HG02571 (cell line): Measurements from ENCODE around the gene PLA2G12A.

Experiments
- ATAC-seq: cut with Tn5 transposase; IDR thresholded peaks from one replicate; pipeline ENCODE4 v1.9.1; 2021; ENCODE audit warnings: mild to moderate bottlenecking, moderate library complexity; ENCODE audit not compliant: unreplicated experiment

PLA2G12A gene

DNA sequence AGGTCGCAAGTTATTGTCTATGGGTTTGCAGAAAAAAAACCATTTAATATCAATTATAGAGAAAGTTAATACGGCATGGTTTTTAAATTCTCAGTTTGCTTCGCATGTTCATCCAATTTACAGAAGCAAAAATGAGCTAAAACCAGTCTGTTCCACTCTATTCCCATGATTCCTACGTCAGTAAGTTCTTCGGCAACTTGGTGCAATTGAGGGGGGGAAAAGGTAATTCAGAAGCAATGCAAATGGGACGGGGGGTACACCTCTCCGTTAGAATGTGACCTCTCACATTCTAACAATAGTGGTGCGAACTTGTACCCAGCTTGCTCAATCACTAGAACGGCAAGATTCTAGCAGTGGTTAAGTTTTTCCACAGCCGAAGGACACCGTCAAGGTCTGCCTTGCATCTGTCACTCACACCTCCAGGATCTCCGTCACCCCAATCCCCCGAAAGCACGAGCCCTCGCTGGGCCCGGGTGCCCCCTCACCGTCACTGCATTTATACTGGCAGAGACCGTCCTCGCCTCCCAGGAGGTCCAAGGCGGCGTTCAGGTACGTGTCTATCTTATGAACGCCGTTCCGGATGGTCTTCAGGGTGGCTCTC, 653 bp downstream of the PLA2G12A start:
- ATAC-seq: no peak

DNA sequence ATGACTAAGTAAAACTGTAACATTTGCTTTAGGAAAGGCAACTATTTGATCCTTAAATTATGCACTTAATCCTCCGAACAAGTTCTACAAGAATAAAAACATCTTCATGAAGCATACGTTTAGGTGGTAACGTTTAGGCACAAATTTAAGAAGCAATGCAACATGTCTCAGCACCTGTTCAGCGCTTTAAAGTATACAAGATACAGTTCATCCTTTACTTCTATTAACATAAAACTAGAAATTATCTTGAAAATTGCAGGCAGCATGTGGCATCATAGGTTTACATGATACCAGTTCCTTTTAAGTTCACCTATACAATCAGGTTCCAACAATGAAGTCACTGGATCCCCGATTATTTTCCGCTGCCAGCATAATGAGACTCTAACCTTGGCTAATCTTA, 1.5 kb downstream of the PLA2G12A start:
- no peak for ATAC-seq

DNA sequence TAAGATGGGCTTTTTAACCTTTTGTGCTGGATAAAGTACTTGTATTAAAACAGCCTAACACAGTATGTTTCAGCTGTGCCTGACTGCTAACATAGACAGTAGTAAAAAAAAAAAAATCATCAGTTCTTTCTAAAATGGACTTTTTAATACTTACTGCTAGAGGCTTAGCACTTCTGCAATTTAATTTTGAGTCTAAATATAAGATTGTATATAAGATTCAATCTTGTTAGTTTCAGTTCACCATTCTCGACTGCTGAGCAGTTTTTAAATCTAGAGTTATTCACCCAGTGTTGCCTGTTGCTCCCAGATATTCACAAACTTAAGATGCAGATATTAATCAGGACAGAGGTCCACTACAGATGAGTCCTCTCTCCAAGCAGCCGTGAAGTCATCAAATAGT, 6.8 kb downstream of the PLA2G12A start:
- ATAC-seq: no peak

DNA sequence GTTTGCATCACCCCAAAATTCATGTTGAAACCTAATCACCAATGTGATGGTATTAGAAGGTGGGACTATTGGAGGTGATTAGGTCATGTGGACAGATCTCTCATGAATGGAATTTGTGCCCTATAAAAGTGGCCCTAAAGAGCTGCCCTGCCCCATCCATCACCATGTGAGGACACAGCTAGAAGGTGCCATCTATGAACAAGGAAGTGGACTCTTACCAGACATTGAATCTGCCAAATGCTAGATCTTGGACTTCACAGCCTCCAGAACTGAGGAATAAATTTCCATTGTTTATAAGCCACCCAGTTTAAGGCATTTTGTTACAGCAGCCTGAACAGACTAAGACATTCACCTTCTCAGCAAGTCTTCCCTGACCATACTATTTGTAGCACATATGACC, 7.5 kb downstream of the PLA2G12A start:
- ATAC-seq: no peak

DNA sequence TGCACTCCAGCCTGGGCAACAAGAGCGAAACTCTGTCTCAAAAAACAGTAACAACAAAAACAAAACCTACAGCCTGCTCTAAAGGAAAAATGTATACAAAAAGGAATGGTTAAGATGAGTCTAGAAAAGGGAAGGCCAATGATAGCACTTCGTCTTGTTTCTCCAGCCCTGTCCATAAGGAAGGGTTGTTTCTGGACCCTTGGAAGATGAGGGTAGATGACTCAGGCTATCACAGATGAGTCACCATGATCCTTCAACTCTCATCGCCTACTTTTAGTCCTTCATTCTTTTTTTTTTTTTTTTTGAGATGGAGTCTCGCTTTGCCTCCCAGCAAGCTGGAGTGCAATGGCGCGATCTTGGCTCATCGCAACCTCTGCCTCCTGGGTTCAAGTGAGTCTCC, 8.8 kb downstream of the PLA2G12A start:
- ATAC-seq: no peak

DNA sequence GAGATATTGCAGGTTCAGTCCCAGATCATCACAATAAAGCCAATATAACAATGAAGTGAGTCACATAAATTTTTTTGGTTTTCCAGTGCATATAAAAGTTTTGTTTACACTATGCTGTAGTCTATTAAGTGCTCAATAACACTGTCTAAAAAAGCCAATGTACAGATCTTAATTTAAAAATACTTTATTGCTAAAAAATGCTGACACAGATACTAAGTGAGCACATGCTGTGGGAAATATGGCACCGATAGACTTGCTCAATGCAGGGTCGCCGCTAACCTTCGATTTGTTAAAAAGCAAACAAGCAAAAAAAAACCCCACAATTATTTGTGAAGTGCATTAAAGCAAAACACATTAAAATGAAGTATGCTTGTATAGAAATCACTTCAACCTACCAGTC, 10.3 kb downstream of the PLA2G12A start:
- ATAC-seq: no peak

DNA sequence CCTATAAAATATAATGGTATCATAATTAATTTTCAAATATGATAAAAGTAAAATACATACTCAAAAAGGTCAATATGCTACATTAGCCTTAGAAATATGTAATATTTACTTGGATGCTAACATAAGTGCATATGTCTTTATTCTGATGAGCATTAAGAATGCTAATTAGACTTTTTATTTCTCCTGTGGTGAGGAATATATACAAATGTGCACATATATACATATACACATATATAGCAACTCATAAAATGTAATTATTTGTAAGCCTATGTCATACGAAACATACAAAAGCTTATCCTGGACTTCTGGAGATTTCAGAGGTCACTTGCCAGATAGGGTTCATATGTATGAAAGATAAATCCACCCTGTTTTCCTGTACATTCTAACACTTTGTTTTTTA, 11.1 kb downstream of the PLA2G12A start:
- no peak for ATAC-seq

DNA sequence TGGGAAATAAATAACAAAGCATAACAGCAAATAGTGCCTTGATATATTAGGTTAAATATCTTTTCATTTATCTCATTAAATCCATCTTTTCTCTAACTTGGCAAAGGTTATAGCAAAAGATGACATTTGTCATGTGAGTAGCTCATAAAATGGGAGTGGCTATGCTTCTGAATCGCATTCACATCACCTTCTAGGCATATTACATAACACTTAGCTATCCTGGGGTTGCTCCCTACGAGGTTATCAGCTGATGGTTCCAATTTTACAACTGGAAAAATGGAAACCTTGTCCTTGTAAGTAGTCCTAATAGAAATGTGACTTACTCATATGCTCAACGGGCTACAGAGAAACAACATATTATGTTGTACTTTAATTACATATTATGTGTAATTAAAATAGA, 16.4 kb downstream of the PLA2G12A start:
- no peak for ATAC-seq

DNA sequence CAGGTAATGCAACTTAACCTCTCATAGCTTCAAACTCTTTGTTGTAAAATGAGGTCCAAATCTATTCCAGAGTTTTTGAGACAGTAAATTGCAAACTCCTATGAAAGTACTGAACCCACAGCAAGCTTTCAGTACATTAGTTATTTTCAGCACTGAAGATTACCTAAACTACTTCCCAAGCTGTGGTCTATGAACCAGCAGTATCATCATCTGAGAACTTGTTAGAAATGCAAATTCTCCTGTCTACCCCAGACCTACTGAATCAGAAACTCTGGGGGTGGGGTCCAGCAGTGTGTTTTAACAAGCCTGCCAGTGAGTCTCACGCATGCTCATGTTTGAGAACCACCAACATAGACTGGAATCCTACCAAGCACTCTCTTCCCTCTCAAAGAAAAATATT, 20.9 kb downstream of the PLA2G12A start:
- peak; percentile 93 for ATAC-seq

DNA sequence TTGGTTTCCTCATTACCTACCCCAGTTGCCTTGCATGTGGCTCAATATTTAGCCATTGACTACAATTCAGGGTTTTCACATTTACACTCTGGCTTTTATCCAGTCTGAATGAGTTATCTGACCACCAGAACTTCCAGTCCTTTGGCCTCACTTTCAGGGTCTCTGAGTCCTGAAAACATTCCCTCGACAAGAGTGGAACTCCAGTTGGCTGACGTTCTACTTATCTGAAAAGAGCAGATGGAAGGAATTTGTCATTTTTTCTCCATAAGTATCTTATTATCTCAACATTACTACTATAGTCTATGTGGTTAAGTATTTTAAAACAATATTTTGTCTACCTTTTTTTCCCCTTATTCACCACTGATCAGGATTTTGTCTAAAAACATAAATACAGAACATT, 21.4 kb downstream of the PLA2G12A start:
- no peak for ATAC-seq

DNA sequence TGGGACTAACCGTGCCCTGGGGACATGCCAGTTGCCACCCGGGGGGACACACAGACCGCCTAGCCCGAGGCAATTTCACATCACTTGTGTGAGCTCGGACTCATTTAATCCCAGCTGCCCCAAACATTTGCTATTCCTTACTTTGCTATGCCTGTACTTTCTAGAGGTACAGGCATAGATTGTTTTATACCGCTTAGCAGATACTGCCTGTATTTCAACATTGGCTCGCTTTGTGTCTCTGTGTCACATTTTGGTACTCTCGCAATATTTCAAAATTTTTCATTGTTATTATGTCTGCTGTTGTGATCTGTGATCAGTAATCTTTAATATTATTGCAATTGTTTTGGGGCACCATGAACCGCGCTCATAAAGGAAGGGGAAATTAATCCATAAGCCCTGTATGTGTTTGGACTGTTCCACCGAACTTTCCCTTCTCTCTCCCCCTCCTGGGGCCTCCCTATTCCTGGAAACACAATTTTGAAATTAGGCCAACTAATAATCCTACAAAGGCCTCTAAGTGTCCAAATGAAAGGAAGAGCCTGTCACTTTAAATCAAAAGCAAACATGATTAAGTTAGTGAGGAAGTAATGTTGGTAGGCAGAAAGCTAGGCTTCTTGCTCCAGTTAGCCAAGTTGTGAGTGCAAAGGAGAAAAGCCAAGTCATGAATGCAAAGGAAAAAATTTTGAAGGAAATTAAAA, 26.1 kb downstream of the PLA2G12A start:
- no peak for ATAC-seq

DNA sequence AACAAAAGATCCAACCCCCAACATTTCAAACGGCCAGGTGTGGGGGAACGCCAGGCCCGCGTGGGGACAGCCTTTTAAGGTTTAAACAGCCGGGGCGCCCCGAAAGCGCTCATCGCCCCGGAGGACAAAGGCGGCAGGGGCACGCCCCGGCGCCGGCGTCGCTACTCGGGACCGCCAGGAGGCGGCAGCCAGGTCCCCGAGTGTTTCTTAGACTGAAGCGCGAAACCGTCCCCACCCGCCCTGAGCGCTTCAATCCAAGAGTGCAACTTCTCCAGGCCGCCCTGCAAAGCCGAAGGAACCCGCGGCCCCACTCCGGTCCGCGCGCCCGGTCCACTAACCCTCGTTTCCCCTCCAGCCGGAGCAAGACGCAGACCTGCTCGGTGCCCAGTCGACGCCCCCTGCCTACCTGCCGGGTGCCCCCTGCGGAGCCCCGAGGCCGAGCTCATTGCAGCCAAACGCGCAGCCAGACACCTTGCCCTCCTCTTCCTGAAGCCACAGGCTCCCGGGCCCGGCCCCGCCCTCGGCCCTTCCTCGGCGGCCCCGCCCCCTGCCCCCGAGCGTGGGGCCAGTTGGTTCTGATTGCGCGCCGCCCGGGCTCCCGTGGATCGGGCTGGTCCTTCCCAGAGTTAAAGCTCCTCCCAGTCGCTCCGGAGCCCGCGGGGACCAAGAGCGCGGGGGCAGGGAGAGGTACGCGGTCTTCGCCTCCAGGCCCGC, 26.8 kb downstream of the PLA2G12A start, which contains the start of gene CASP6:
Gene CASP6 (minus strand): TSS at position 496 of the 714 bp plus-strand sequence. CDS start 50 bp downstream, at position 446.
- ATAC-seq: peak; percentile 74

DNA sequence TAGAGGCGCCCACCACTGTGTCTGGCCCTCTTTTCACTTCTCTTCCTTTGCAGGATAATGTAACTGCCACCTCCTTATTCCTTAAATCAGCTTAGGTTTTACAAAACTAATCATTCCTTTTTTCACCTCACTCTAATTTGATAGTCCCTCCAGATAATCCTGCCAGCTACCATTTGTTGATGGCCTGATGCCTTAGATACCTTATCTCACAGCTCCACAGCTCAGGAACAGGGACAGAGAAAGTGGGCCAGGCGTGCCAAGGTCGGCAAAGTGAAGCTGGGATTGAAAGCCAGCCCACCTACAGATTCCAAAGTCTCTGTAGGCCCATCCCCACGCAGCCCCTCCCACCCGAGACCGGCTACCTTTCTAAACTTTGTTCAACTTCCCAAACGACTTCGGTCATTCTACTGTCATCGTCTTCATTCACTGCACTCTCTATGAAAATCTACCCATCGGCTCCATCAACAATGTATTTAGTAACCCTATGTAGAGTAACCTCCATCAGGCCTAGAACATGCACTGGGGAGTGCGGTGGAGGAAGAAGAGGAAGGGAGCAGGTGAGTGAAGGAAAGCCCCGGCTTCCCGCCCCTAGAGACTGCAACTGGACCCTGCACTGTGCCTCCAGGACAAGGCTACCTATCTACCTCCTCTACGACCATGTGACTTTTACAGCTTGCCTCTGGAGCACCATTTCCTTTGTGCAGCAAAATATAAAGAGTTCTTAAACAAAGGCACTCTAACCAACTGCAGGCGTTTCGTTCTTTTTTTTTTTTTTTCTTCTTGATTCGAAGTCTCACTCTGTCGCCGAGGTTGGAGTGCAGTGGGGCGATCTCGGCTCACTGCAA, 28.1 kb downstream of the PLA2G12A start:
- no peak for ATAC-seq

DNA sequence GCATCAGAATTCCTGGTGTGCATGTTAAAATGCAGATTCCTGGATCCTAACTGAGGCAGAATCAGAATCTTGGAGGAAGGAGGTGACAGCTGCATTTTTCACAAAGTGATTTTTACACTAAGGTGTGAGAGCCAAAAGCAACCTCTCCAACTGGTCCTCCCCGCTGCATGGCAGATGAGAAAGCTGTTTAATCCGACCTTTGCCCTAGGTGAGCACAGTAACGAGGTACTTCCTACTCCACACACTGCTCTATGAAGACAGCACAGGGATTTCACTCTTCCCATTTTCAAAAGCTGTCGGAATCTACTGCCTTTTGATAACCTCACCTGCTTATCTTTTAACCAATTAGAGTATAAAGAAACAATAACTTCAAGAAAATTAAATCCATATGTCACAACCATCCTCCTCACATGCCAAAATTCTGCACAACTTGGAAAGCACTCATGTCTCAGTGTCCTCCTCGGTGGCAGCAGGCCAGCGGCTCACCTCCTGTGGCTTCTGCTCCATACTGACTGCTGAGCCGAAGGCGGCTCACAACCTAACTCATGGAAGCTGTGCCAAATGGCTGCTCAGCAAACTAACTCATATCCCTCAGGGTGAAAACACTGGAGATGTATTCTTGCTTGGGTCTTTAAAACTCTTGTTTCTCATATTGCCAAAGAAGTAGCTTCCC, 30.2 kb downstream of the PLA2G12A start:
- no peak for ATAC-seq

DNA sequence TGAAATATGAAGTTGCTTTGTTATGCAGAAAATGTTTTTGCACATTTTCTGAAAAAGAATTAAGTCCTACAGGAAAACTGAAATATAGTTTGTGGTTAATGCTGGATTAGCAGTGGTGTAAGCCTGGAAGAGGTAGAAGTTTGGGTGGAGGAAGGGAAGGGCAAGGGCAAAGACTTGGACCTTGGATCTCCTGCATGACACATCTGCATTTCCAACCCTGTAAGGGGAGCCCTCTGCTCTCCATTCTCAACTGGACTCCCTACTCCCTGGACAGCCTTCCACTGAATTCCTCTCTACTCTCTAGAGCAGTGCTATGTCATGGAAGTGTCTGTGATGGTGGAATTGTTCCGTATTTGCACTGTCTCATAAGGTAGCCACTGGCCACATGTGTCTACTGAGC, 31.2 kb downstream of the PLA2G12A start:
- ATAC-seq: no peak

DNA sequence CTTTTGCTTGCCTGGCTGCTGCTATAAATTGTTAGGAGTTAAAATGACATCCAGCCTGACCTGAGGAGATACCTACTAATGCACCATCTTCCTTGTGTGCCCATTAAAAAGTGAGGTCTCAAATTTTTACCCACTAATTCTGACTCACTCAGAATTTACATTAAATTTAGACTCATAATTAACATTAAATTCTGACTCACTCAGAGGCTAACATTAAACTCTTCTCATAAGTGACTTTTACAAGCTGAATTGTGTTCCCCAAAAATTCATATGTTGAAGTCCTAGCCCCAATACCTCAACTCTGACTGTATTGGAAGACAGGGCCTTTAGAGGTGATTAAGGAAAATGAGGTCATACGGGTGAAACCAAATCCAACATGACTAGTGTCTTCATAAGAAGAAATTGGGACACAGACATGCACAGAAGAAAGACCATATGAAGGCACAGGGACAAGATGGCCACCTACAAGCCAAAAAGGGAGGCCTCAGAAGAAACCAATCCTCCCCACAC, 38.4 kb downstream of the PLA2G12A start:
- ATAC-seq: no peak

DNA sequence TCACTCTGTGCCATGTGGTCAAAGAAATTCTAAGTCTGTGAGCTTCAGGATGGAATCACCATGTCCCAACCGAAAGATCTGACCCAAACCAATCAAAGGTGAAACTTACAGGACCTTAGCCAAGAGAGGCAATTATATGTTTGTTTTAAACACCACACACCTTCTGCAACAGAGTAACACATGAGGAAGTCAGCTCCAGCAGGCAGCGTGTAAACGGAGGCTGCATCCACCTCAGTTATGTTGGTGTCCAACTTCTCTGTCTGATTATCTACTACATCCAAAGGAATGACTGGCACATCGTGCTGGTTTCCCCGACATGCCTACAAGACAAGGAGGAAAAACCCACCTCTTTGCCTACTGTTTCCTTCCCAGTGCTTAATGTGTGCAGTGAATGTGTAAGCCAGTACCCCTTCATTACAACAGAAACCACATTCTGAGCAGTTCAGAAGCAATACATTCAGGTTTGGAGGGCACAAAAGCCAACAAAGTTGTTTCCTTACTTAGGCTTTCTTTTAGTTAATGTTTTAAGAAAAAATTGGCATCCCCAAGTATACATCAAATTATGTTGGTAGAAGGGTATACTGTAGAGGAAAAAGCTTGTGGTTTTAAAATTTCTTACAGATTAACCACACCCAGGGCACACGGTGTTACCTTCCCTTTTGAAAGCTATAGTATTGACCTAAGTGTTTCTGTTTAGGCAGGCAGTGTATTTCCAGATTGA, 39.0 kb downstream of the PLA2G12A start:
- ATAC-seq: peak; percentile 77

DNA sequence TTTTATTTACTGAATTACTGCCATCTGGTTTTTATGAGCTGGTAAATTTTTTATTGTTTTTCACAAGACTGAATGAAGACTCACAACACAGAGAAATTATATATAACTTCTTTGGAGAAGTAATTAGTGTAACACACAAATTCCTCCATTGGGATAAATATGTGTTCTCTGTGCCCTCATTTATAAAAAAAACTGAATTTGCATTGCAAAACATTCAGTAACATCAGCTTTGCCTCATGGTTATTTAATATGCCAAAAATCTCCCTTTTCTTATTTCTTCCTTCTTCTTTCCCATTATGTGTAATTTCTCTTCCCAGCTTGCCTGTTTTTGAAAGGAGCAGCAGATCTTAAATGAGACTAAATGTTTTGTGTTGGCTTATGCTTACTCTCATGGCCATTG, 45.1 kb downstream of the PLA2G12A start:
- ATAC-seq: no peak

DNA sequence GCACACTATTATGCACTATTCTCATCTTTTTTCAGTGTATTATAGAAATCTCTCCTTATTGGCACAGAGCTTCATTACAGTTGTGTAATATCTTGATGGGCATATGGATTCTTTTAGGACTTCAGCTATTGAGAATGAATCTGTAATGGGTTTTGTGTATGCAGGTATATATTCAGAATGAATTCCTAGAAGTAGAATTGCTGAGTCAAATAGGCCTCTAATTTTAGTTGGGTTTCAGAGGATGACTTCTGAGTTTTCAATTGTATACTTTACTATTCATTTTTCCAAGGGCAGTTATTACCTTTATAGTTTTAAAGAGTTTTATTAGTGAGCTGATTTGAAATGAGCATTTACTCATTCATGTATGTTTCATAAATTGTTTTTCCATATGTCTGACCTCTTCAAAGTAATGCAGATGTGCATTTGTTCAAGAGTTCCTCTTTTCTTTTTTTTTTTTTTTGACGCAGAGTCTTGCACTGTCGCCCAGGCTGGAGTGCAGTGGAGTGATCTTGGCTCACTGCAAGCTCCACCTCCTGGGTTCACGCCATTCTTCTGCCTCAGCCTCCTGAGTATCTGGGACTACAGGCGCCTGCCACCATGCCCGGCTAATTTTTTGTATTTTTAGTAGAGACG, 46.1 kb downstream of the PLA2G12A start:
- ATAC-seq: no peak
